HG02798 (cell line): ENCODE measurements around the gene SLC39A8.
"Not testable (repeated sequence)": the region's sequence is repeated elsewhere in the genome, so short reads cannot be mapped to it uniquely, and the experiment has no call there.

ENCODE experiments used
- ATAC-seq: cut with Tn5 transposase; IDR thresholded peaks from one replicate; pipeline ENCODE4 v1.9.1; 2021; ENCODE audit warnings: mild to moderate bottlenecking; ENCODE audit not compliant: unreplicated experiment, poor library complexity

The SLC39A8 gene

DNA sequence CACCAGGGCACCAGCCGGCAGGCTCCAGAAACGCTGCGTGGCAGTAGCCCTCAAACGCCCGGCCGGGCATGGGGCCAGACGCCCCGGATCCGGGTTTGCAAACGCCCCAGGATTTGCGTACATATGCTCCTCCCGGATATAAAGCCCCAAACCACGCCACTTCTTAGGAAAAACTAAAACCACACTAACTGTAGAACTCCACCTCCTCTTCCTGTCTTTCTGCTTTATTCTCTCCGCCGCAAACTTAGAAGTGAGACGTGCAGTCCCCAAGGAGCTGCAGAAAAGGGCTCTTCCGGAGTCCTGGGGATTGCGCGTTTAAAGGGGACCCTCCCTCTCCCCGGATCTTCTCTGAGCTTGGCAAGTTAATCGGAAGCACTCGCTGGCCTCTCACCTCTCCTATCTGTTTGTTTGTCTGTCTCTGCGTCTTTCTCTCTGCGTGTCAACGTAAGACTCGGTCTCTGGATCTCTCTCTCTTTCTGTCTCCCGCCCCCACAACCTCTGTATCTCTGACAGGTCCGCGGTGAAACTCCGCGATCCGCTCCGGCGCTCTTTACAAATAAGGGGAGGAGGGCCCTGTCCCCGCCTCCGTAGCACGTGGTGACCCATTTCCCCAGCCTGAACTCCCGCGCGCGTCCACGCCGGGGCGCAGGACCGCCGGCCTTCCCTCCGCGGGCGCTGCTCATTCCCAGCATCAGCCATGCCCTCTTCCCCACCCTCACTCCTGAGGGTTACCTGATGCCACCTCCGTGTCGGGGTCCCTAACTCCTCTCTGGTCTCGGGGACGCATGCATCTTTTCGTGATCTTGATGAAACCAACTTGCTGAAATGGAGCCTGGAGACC is at the start of gene SLC39A8:
Gene SLC39A8 (minus strand): TSS at position 529 of the 841 bp plus-strand sequence. CDS start 820 bp downstream, outside the sequence.
- ATAC-seq = peak; percentile 86

GRCh38 chr4:102392033-102392744 is 46.9 kb upstream of the SLC39A8 start:
- no peak for ATAC-seq

DNA sequence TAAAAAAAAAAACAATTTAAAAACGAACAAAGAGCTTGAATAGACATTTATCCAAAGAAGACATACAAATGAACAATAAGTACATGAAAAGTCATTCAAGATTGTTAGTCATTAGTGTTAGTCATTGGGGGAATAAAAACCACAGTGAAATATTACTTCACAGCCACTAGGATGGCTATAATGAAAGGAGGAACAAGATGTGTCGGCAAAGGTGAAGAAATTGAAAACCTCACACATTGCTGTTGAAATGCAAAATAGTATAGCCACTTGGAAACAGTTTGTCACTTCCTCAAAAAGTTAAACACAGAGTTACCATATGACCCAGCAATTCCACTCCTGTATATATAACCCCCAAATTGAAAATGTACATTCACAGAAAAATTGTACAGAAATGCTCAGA is 45.2 kb upstream of the SLC39A8 start:
- ATAC-seq = peak; percentile 89

- ATAC-seq = no peak
Measured at GRCh38 chr4:102388611-102389010, 43.3 kb upstream of the SLC39A8 start.

DNA sequence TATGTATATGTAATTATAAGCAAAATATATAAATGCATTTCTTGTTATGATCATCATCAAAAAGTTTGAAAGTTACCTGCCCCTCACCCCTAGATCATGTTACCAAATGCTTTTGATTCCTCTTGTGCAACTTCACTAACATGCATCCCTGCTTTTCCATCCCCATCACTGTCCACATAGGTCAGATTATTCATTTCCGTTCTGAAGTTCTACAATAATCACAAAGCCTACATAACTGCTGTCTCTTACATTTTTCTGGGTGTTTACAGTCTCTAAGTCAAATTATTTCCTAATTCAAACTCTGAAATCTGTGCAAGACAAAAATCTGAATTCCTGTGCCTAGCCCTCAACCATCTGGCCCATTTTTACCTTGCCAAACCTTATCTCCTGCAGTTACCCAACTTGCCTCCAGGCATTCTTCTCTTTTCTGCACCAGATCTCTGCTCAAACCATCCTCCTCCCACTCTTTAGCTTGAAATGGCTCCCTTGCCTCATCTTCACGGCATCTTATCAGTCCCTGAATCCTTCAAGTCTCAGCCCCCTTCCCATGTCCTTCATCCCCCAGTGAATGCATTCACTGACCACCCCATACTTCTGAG is 42.4 kb upstream of the SLC39A8 start:
- ATAC-seq = no peak

- no peak for ATAC-seq
Measured at GRCh38 chr4:102386966-102387365, 41.7 kb upstream of the SLC39A8 start.

- not testable (repeated sequence) for ATAC-seq
Measured at GRCh38 chr4:102380253-102380652, 35.0 kb upstream of the SLC39A8 start.

DNA sequence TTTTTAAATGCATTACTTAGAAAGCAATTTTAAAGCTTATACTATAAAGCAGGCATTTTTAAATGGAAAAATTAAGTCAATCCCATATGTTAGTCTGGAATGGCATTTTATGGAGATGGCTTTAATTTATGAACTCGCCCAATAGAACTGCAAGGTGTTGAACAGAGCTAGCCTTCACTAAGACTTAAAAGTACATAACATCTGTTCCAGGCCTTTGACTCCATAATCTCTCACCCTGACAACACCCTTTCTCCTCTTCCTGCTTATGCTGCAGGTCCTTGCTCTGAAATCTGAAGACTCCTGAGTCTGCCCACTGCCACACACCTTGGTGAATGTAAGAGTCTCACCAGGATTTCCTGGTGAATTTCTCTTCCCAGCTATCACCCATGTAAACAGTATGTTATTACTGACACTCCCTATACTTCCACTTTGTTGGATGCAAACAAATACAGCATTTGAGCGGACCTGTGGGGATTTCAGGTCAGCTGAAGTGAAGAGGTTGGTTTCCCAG is 17.7 kb upstream of the SLC39A8 start:
- ATAC-seq = no peak

GRCh38 chr4:102358128-102358527 is 12.8 kb upstream of the SLC39A8 start:
- ATAC-seq = no peak

- ATAC-seq = not testable (repeated sequence)
Measured at GRCh38 chr4:102357637-102358036, 12.4 kb upstream of the SLC39A8 start.

GRCh38 chr4:102356562-102357202 is 11.4 kb upstream of the SLC39A8 start:
- ATAC-seq = no peak

- no peak for ATAC-seq
Measured at GRCh38 chr4:102355748-102356147, 10.5 kb upstream of the SLC39A8 start.

DNA sequence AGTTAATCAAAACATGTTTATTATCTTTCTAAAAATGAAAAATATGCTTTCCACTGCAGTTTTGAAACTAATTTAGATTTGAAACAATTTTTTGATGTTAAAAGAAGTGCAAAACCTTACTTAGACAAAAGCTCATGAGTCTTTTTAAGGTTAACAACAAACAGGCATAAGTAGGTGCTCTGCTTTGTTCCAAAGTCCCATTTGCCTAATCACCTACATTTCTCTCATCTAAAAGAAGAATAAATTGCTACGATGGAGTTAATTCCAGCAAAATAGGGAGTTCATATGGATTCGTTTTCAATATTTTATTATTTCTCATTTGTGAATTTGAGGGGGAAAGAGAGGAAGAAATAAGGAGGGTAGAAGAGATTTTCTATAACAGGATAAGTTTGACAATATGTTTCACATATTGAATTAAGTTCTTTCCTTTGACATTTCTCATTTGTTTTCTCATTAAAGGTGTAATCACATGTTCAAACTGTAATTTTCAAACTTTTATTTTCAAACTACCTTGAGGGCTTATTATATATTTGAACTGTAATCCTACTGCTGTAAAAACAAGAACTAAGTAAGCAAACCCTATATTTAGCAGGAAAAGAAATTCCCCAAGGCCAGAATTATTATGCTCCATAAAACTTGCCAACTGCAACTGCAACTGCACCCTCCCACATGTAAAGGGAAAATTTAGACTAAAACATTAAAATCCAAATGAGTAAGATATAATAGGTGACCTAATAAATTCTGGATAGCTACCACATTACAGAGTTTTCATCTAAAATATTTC is 9.6 kb upstream of the SLC39A8 start:
- ATAC-seq = no peak

GRCh38 chr4:102352781-102353180 is 7.5 kb upstream of the SLC39A8 start:
- ATAC-seq = no peak

- no peak for ATAC-seq
Measured at GRCh38 chr4:102350634-102351033, 5.4 kb upstream of the SLC39A8 start.

DNA sequence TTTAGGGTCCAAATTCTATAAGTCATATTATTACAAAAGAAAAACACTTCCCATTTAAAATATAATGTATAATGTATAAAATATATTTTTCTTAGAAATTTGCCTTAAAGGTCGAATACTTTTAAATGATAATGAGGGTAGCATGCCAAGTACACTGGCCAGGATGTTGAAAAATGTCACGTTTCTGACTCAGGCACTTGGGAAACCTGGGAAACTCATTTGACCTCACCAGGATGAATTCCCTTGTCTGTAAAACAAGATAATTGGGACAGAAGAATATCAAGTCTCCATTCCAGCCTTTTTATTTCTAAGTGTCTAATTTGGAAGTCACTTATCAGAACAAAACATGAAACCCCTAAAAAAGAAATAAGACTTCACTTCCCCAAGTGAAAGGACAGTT is 3.4 kb upstream of the SLC39A8 start:
- ATAC-seq = no peak

DNA sequence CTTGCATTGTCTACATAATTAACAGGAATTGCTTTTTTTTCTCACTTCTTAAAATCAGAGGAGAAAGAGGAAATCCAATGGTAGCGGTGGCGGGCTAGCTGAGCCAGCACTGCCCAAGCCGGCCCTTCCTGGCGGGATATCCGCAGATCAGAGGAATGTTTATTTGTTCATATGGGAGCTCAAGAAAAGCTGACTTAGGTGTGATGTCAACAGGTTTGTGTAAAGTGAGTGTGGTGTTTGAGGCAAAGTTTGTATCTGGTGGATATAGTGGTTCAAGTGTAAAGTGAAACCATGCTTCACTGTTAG is 466 bp upstream of the SLC39A8 start:
- no peak for ATAC-seq

GRCh38 chr4:102344520-102344953 is 745 bp downstream of the SLC39A8 start:
- ATAC-seq = peak; percentile 63

DNA sequence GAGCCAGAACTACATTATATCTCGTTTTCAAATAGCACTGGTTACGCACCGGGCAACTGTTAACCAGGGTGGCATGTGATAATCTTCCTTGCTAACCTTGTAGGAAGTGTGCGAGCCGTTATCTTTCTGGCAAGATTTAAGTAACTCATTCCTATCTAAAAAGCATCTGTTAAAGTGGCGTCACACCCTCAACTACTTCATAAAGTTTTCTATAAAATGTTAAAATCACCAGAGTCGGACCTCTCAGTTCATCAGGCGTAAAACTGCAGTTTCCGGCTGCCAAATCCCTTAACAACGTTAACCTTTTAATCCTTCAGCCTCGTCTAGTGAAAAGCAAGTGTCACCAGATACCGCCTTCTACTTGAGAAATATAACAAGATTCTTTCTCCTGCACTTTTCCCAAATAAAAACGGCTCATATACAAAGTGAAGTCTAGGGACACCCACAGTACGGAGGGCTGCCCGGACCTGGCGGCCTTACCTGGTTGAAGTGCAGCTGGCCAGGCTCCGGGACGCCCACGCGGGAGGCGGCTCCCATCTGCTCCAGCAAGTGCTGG is 1.2 kb downstream of the SLC39A8 start:
- ATAC-seq = peak; percentile 50
